HPDE6-E6E7 (cell line): ENCODE results near the gene LPAR1.

ENCODE experiments used
- DNase-seq: peaks from one replicate; pipeline ENCODE4 v3.0.0; 2011; ENCODE audit warnings: missing footprints; ENCODE audit errors: extremely low spot score

Gene LPAR1

DNA sequence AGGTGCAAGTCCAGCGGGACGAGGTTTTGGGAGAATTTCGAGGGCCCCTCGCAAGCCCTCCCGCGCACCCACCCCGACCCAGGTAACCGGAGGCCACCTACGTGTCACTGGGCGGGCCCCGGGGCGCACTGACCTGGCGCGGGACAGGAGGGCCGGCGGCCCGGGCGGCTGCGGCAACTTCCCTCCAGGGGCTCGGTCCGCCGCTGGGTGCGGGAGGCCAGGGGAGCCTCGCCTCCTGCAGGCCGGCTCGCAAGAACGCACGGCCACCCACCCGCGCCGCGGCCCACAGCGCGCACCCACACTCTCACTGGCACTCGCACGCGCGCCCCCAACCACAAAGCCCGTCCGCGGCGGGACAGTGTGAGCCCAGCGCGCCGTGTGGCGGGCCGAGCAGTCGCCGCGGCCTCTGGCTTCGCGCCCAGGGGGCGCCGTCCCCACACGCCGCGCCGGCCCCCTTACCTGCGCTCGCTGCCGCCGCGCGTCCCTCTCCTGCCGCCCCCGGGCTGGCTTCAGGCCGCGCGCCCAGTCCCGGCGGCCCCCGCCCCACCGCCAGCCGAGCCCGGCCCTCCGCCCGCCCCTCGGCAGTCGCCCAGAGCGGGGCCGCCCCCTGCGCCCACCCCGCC is 451 bp downstream of the LPAR1 start:
- DNase-seq = no peak

DNA sequence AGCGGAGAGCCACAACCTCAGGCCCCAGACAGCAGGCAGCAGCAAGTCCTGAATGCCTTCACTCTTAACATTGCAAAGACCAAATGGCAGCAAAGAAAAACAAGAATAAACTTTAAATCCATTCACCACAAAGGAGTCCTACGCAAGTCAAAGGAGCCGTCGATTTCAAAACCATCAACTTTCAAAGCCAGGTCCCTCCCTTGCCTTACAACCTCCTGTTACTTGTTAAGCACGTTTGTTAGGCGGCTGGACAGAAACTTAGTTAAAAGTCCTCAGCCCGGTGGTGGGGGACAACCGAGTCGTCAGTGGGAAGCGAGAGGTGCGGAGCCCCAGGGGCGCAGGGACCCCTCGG is 938 bp downstream of the LPAR1 start:
- no peak for DNase-seq

DNA sequence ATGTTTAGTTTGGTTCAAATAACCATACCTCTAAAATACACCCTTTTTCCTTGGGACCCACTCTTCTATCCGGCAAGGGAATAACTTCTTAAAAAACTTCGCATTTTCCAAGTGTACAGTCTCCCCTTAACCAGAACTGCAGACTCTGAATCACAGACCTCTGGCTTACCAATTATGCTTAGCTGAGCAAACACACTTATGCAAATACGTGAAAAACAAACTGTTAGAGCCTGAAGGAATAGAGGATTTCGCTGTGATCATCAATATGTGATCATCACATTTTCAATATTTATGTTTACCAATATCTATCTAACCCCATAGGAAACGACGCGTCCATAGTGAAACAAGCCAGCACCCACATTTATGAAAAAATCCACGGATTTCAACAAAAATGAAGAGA is 1.3 kb downstream of the LPAR1 start:
- no peak for DNase-seq

DNA sequence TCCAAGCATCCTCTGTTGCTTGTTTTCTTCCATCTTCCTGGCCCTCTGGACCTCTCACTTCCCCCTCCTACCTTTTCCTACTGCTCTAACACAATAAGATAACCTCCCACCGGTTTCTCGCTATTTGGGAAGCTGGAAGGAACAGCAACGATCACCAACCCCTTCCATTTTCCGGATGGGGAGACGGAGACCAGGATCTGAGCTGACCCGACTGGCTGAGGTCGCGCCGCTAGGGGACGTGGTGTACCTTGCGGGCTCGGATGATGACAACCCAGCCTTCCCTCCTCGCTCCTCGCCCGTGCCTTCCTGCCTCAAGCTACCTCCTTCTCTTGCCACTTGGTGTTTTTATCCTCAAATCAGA is 1.9 kb downstream of the LPAR1 start:
- no peak for DNase-seq

DNA sequence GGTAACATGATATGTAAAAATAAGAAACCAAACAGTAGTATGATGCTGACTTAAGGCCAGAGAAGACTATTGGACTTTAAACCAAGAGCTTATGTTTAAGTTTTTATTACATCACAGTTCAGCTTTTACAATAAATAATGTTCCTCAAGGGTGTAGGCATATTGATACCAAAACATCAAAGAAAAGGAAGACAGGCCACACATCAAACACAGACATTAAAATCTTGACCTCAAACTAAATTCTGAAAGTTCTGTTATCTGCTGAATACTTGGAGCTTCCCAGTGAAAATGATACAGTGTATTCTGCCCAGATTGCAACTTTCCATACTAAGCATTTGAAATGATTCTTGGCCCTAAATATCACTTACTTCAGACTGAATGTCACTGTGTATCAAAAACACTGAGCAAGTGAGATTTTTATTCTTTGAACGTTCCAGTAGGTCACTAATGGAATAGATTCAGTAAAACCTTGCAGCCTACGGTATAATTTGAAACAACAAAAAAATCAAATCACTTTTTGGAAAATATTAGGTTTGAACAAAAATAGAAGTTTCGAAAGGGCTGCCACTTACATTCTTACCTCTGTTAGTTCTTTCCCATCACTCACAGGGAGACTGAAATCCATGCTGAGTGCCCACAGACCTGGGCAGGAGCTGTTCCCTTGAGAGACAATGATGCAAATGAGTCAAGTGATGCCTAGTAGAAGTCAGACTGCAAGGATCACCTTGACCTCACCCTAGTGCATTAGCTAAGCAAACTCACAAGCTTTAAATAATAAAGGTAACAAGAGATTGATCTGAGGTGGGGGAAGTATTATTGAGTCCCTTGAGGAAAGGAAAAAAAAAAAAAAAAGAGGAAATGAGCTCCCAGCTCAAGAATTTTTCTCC is 2.5 kb downstream of the LPAR1 start:
- no peak for DNase-seq

DNA sequence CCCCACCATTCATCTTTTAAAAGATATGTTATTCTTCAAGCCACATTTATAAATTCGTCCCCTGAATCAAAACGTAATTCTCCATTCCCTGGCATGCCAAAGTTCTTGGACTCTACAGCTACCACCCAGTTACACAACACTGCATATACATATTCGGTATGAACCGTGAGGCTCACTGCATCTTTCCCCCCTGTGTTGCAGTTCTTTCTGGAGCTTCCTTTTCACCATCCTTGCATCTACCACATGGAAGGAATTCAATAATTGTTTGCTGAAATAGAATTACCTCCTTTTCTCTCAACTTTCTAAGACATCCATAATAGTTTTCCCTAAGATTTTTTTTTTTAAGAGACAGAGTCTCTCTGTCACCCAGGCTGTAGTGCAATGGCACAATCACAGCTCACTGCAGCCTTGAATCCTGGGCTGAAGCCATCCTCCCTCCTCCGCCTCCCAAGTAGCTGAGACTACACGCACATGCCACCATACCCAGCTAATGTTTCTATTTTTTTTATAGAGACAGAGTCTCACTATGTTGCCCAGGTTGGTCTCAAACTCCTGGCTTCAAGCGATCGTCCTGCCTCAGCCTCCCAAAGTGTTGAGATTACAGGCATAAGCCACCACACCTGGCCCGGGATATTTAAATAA is 3.3 kb downstream of the LPAR1 start:
- no peak for DNase-seq

DNA sequence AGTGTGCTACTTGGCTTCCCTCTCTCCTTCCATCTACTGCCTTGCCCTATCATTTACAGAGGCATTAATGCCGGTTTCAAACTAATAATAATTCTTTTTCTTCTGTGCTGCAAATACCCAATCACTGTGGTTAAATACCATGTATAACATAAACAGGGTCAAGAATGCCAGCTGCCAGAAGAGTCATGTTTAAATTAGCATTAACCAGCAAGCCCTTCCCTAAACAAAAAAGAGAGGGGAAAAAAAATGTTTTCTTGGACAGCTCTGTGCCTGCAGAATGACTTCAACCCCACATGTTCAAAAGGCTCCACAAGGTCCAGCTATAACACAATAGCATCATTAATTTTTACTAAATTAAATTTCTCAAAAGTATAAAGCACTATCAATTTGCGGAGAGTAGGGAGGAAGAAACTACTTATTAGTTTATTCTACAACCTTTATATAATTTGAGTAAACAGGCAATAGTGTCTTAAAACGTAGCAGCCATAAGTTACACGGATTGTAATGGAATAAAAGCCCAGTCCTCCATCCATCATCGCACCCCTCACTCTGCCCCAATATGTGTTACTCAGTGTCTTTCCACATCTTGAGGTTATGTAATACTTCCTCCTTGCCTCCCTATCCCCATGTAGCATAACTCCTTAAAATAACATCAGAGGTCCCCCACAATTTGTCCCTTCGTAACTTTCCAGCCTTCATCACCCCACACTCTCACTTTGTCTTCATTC is 3.9 kb downstream of the LPAR1 start:
- DNase-seq = no peak

DNA sequence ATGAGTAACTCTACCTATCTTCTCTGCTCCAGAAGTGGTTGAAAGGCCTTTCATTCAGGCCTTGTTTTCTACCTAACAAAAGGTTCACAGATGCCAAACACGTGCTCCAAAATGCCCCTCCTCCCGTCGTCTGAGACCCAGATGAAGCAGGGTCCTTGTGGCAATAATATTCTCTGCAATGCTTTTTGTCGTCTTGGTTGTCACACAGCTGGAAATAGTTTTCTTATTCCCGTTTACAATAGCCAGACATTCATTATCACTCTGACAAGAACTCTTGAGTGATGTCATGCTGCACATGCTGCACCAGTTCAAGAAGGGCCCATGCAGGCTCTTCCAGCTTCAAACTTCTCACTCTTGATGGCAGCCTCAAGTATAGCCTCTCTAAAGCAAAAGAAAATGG is 7.8 kb downstream of the LPAR1 start:
- DNase-seq = no peak

DNA sequence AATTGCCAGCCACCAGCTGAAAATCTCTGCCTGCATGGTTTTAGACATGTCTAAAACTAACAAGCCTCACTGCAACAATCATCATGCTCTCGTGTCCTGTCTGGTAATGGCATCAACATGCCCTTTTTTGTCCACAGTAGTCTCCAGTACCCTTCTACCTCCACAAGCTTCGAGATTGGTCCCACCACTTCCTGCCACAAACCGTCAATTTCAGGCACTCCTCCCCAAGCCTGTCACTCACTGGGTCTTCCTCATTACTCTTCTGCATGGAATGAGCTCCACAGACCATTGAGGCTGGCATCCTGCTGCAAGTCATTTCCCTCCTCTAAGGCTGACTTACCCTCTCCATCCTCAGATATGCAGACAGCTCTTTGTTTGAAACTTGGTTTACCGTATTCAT is 9.0 kb downstream of the LPAR1 start:
- no peak for DNase-seq

DNA sequence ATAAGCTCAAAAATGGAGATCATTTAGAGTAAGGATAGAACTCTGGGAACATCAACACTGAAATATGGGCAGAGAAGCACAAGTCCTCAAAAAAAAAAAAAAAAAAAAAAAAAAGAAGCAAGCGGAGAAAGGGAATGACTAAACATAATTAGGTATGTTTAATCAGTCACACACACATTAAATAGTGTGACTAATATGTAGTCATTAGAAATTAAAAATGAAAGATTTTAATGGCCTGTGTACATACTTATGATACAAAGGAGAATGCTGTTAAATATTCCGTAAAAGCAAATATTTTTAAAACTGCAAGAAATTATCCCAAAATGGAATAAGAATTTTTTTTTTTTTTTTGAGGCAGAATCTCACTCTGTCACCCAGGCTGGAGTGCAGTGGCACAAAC is 10.5 kb downstream of the LPAR1 start:
- DNase-seq = no peak

DNA sequence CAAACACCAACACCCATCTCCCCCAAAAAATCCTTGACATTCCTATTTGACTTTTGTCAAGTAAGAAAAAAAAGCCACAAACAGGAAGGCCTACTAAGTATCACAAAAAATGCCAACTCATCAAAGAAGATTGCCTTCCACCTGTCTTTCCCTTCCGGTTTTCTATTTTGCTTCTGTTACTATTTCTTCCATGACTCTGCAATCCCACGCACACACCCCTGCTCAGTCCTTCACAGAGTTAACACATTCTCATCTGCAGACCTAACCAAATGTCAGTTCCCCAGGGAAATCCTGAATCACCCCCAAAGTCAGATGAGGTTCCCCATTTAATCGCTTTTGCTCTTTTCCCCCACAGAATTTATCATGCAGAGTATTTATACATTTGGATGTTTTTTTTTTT is 15.1 kb downstream of the LPAR1 start:
- no peak for DNase-seq

DNA sequence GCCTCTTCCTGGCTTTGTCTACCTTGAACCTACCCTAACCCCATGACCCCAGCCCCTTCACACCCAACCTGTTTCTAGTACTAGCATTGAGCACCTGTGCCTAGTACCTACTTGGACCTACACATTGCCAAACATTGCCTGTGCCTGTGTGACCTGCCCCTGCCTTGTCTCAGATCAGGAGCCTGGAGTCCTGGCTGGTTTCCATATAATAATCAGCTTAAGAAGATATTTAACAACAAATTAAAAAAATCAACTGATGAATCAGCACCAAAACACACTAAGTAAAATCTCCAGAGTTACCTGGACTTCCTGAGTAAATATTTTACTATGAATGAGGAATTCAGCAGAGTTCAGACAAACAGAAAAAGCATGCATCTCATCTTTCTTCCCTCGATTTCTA is 17.7 kb downstream of the LPAR1 start:
- DNase-seq = no peak

DNA sequence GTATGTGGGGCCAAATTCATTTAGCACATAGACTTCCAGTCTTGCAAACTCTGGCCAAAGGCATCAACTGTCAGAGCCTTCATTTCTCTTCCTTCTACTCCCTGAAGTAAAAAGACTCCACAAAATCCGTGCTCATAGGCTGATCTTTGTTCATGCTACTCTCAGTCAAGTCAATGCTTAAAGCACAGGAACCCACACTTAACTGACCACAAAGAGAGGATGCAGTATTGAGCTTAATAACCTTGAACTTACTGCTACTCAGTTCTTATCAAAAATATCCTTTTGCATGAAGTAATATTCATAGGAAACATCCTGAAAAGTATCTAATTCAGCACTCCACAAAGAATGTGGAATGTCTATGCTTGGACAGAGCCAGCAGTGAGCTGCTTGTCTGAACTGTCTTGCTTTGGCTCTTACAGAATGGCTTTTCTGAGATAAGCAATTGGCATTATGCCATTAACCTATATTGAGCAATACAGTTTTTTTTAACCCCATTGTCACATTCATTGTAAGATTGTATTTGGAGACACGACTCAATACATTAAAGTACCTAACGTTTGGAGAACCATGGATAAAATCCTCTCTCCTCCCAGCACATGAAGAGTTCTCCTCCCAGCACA is 21.7 kb downstream of the LPAR1 start:
- no peak for DNase-seq

DNA sequence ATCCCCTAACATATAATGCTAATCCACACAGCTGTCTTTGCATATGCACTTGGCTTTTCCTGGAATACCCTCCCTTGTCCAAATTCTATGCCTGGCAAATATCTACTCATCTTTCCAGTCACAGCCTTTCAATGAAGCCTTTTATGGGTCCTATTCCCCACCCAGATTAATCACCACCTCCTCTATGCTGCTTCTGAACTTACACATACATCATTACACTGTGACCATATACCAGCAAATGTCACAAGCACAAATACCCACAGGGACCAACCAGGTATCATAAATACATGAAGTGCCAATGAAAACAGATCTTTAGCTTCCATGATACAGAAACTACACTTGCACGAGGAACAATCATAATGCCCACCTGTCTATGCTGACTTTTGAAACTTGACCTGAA is 22.3 kb downstream of the LPAR1 start:
- DNase-seq = no peak

DNA sequence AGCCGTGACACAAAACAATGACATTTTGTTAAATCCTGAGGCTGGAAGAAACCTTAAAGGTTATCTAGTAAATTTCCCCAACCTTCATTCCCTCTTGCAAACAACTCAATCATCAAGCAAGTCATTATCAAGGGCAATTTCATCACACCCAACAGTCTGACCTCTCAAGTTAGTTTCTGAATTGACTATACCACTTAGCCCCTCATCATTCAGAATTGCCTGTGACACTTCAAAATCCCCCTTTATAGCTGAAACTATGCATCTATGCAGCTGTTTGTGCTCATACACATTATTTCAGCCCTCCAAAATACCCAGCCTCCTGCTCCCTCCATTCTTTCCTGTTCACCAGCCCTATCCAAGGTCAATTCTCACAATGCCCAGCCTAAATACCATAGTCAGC is 24.6 kb downstream of the LPAR1 start:
- no peak for DNase-seq

DNA sequence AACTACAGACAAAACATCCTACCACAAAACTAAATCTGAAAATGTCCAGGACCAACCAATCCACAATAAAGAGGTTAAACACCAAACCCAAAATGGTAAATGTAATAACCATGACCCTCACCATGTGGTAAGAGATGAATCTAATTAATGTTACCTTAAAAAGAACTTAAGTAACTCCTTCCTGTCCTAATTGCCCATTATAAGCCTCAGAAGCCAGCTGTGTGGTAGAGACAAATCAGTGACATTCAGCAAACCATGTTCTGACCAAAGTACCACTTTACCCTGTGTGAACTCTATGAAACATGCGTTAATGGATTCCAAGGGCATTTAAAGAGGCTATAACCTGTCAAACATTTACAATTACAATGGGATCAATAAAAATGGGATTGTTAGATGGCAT is 25.0 kb downstream of the LPAR1 start:
- no peak for DNase-seq

DNA sequence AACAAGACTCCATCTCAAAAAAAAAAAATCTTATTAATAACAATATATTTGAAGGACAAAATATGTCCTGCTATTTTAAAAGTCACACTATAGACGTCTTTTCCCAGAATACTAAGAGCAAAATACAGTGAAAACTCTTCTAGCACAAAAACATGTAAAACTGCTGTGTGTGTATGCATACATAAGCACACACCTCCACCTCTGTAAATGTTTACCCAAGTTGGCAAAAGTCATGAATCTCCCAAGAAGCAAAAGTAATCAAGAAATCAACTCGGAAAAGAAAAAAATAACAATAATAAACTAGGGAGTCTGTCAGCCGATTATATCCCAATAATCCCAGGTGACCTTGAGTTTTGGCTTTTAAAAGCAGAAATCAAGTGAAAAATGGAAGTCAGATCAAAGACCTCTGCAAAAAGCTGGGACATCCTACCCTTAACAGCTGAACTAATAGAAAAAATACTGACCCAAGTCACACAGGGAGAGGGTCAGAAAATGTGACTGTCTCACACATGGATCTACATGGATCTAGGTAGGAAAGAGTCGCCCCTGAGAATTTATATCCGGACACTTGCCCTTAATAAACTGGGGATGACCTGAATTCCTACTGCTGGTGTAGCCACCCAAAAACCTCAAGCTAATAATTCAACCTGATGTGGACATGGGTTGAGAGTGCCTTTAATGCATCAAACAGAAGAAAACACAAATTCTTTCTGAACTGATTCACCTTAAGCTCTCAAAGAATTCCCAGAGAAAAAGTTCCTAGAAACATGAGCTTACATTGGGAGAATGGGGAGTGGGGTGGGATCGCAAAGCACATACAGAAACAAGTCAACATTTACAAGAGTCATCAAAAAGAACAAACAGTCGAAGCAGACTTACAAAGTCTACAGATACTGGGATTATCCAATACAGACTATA is 29.9 kb downstream of the LPAR1 start:
- no peak for DNase-seq

DNA sequence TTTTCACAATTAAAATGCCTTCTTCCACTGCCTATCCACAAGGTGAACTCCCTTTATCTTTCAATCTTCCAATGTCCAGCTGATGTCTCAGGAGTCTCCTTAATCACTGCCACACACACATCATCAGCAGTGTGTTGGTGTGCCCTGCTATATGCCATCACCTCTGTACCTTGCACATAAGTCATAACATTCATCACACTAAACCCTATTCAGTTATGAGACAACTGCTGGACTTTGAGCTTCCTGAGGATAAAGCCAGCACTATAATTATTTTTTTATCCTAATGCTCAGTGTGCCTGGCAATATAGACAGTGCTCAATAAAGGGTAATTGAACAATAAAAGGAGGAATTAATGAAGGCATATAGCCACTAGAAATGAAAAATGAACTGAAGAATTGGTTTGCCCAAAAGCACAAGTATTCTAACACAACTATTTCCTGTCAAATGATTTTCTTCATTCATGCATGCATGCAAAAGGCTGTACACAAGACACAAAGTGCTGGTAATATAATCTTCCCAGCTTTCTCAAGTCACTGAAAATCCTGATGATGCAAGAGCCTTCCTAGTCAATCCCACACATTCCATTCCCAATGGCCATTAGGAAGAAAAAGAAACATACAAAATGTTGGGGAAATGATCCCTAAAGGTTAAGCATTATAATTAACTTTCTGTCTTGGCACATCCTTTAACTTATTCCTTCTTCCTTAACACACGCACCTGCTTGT is 32.4 kb downstream of the LPAR1 start:
- no peak for DNase-seq

DNA sequence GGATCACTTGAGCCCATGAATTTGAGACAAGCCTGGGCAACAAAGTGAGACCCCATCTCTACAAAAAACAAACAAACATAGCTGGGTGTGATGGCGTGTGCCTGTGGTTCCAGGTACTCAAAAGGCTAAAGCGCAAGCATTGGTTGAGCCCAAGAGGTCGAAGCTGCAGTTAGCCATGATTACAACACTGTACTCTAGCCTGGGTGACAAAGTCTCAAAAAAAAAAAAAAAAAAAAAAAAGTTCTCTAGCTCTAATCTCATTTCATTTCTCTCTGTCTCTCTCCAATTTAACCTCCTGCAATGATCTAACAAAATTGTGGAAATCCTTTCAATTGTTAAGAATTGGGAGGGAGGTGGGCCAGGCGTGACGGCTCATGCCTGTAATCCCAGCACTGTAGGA is 33.3 kb downstream of the LPAR1 start:
- DNase-seq = no peak

DNA sequence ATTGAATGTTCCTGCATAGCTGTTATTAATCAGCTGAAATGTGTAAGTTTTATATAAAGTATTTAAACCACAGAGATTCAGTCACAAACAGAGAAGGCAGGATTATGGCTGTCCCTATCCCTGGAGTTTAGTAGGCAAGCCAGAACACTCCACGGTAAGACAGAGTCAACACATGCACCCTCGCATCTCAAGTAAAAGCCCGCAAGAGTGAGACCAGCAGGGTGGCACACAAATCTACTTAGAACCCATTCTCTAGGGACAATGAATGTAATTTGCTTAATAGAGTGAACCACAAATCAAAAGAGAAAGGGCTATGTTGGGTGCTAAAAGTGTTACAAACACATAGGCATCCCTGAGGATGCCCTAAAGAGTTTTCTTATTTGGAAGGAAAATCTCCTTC is 35.1 kb downstream of the LPAR1 start:
- DNase-seq = no peak
